ENCODE data around the gene SUSD6. TPM values are rescaled to one million over a fixed set of nuclear protein-coding genes. Genes with fewer than 3 reads are reported as not detected.
A peak's percentile ranks its signal among the peaks of the same experiment; 100 is the strongest.

Gene SUSD6
- total RNA-seq, 1 donor from 2014 or later: 67.1 TPM

- peaks cover 83% of the 10 kb centered on the region for H3K4me1 Mint-ChIP-seq
- no peak for ATAC-seq (ENCODE audit: low read depth)
These were observed 81.2 kb downstream of the SUSD6 start for GRCh38 chr14:69692594-69692993.

GRCh38 chr14:69693145-69693544 is 81.7 kb downstream of the SUSD6 start:
- ChIA-PET CTCF (interaction anchor here (0.8 to 1.5 kb wide), 3 partner anchors 12 to 44 kb away, joined by 3 to 4 read pairs (median 4); no protein-coding TSS in a partner anchor), POLR2A (no interaction called here)
- no peaks in the 10 kb centered on the region for H3K9me3 Mint-ChIP-seq
- intact Hi-C loops (cut with micrococcal nuclease): loop anchor here (1.0 to 2.0 kb wide), 2 partner anchors 8 to 16 kb away; no protein-coding TSS in a partner anchor
- peaks cover 83% of the 10 kb centered on the region for H3K4me1 Mint-ChIP-seq
- DNase-seq: no peak
- peak; percentile 82 for ATAC-seq (ENCODE audit: low read depth)
- H3K27ac Mint-ChIP-seq: peak overlapping the region; percentile 85
- no peak for TF ChIP-seq CTCF (IDR thresholded peaks at IDR 0.05)
- no peak overlapping the region for H3K4me3 Mint-ChIP-seq
- H3K27me3 Mint-ChIP-seq: no peaks in the 10 kb centered on the region
- peaks cover 34% of the 10 kb centered on the region for H3K36me3 Mint-ChIP-seq (ENCODE audit: low read depth)

More at GRCh38 chr14:69692594-69692993, 81.2 kb downstream of the SUSD6 start:
- DNase-seq: no peak
- Mint-ChIP-seq H3K27ac (peak overlapping the region; percentile 85), H3K27me3 (no peaks in the 10 kb centered on the region), H3K36me3 (ENCODE audit: low read depth) (peaks cover 35% of the 10 kb centered on the region), H3K4me3 (peak overlapping the region; percentile 16), H3K9me3 (no peaks in the 10 kb centered on the region)
- CTCF ChIA-PET: interaction anchor here (1.3 to 1.5 kb wide), 2 partner anchors 35 to 44 kb away, joined by 4 read pairs; no protein-coding TSS in a partner anchor
- intact Hi-C loops (cut with micrococcal nuclease): loop anchor here (2.0 kb wide), 1 partner anchor 16 kb away; no protein-coding TSS in a partner anchor
- POLR2A ChIA-PET: no interaction called here
- no peak for TF ChIP-seq CTCF (IDR thresholded peaks at IDR 0.05)

GRCh38 chr14:69693801-69694729 is 82.7 kb downstream of the SUSD6 start:
- no peaks in the 10 kb centered on the region for H3K9me3 Mint-ChIP-seq
- H3K27ac Mint-ChIP-seq: peak overlapping the region; percentile 85
- no peak for TF ChIP-seq CTCF (IDR thresholded peaks at IDR 0.05)
- CTCF ChIA-PET: interaction anchor here (0.8 to 1.3 kb wide), 2 partner anchors 11 to 33 kb away, joined by 3 to 4 read pairs; no protein-coding TSS in a partner anchor
- DNase-seq (no peak), ATAC-seq (ENCODE audit: low read depth) (no peak)
- H3K4me3 Mint-ChIP-seq: peak overlapping the region; percentile 53
- peaks cover 26% of the 10 kb centered on the region for H3K36me3 Mint-ChIP-seq (ENCODE audit: low read depth)
- POLR2A ChIA-PET: interaction anchor here (0.5 to 1.5 kb wide), 5 partner anchors 9 to 82 kb away, joined by 3 to 9 read pairs (median 3); partner anchors contain the start of gene SUSD6
- H3K4me1 Mint-ChIP-seq: peaks cover 86% of the 10 kb centered on the region
- H3K27me3 Mint-ChIP-seq: no peaks in the 10 kb centered on the region
- intact Hi-C loops (cut with micrococcal nuclease): loop anchor here (1.0 to 2.0 kb wide), 4 partner anchors 9 to 79 kb away; no protein-coding TSS in a partner anchor

GRCh38 chr14:69694730-69695281 is 83.4 kb downstream of the SUSD6 start:
- H3K4me3 Mint-ChIP-seq: peak overlapping the region; percentile 53
- peaks cover 24% of the 10 kb centered on the region for H3K36me3 Mint-ChIP-seq (ENCODE audit: low read depth)
- no peak for TF ChIP-seq CTCF (IDR thresholded peaks at IDR 0.05)
- peaks cover 92% of the 10 kb centered on the region for H3K4me1 Mint-ChIP-seq
- no peak for ATAC-seq (ENCODE audit: low read depth)
- CTCF ChIA-PET: no interaction called here
- intact Hi-C loops (cut with micrococcal nuclease): loop anchor here (1.0 to 2.0 kb wide), 2 partner anchors 22 to 80 kb away; no protein-coding TSS in a partner anchor
- POLR2A ChIA-PET: interaction anchor here (0.9 to 1.5 kb wide), 4 partner anchors 10 to 83 kb away, joined by 3 to 9 read pairs (median 4); partner anchors contain the start of gene SUSD6
- no peaks in the 10 kb centered on the region for H3K9me3 Mint-ChIP-seq
- DNase-seq: no peak
- no peaks in the 10 kb centered on the region for H3K27me3 Mint-ChIP-seq
- H3K27ac Mint-ChIP-seq: peak overlapping the region; percentile 85
